Esophagus mucosa (tissue), 1 donor: ENCODE results near the gene ZNF428. TPM values are rescaled to one million over a fixed set of nuclear protein-coding genes. Genes with fewer than 3 reads are reported as not detected.
A peak's percentile ranks its signal among the peaks of the same experiment; 100 is the strongest.
"Not testable (repeated sequence)": the region's sequence is repeated elsewhere in the genome, so short reads cannot be mapped to it uniquely, and the experiment has no call there.

Source experiments
- ATAC-seq: fragments of 200-7000 bp; cut with Tn5 transposase; one replicate; pipeline ENCODE4 v1.9.1; 2020
- total RNA-seq: library from RNA; stranded (reverse); gene quantifications from one replicate; pipeline ENCODE4 v1.2.4, GENCODE V29; 2023
- donor health status: DM: yes; HTN: yes; CAD: no.

Gene ZNF428
- total RNA-seq: 14.9 TPM

GRCh38 chr19:43619262-43620060, at the start of gene ZNF428:
Gene ZNF428 (minus strand): TSS chr19:43619629. CDS start chr19:43614304, 5,325 bp downstream.
- ATAC-seq: peak; percentile 84

- peak; percentile 94 for ATAC-seq
These were observed 49.1 kb upstream of the ZNF428 start for GRCh38 chr19:43668406-43669109.

GRCh38 chr19:43667876-43668405, 48.5 kb upstream of the ZNF428 start:
- peak; percentile 11 for ATAC-seq

- no peak for ATAC-seq
These were observed 47.9 kb upstream of the ZNF428 start for GRCh38 chr19:43667126-43667875.

GRCh38 chr19:43664018-43664417, 44.6 kb upstream of the ZNF428 start:
- no peak for ATAC-seq

GRCh38 chr19:43662487-43662886, 43.1 kb upstream of the ZNF428 start:
- no peak for ATAC-seq

- ATAC-seq: no peak
These were observed 41.5 kb upstream of the ZNF428 start for GRCh38 chr19:43660971-43661360.

GRCh38 chr19:43660301-43660970, 41.0 kb upstream of the ZNF428 start:
- ATAC-seq: no peak

- no peak for ATAC-seq
These were observed 39.1 kb upstream of the ZNF428 start for GRCh38 chr19:43658494-43658893.

- no peak for ATAC-seq
These were observed 38.6 kb upstream of the ZNF428 start for GRCh38 chr19:43658001-43658400.

GRCh38 chr19:43656436-43656835, 37.0 kb upstream of the ZNF428 start:
- ATAC-seq: no peak

- no peak for ATAC-seq
These were observed 33.1 kb upstream of the ZNF428 start for GRCh38 chr19:43652546-43652874.

- peak; percentile 74 for ATAC-seq
These were observed 32.5 kb upstream of the ZNF428 start for GRCh38 chr19:43651758-43652545.

- not testable (repeated sequence) for ATAC-seq
These were observed 30.8 kb upstream of the ZNF428 start for GRCh38 chr19:43650276-43650675.

- ATAC-seq: no peak
These were observed 30.1 kb upstream of the ZNF428 start for GRCh38 chr19:43649514-43649913.

GRCh38 chr19:43648633-43649032, 29.2 kb upstream of the ZNF428 start:
- ATAC-seq: no peak

GRCh38 chr19:43644181-43644580, 24.8 kb upstream of the ZNF428 start:
- no peak for ATAC-seq

- ATAC-seq: no peak
These were observed 23.9 kb upstream of the ZNF428 start for GRCh38 chr19:43643326-43643725.

- no peak for ATAC-seq
These were observed 23.1 kb upstream of the ZNF428 start for GRCh38 chr19:43642531-43642930.

GRCh38 chr19:43641333-43641732, 21.9 kb upstream of the ZNF428 start:
- ATAC-seq: no peak

GRCh38 chr19:43640424-43640757, 21.0 kb upstream of the ZNF428 start:
- ATAC-seq: peak; percentile 73
